OCI-LY1 (cell line): ENCODE results near the gene HDLBP.

ENCODE experiments used
- H2AFZ ChIP-seq: fragments of 200-600 bp; sonication (generic), shearing (Covaris generic); 2 replicates; pipeline ENCODE4 v1.6.0; 2014; ENCODE audit warnings: antibody characterized with exemption, mild to moderate bottlenecking, low read length
- H3F3A ChIP-seq: fragments of 200-600 bp; sonication (generic), shearing (Covaris generic); 2 replicates; pipeline ENCODE4 v1.6.0; 2014; ENCODE audit warnings: mild to moderate bottlenecking, antibody characterized with exemption, low read length, moderate library complexity; ENCODE audit not compliant: insufficient read depth
- H3K27ac ChIP-seq: fragments of 200-600 bp; sonication (generic); 2 replicates; pipeline ENCODE4 v1.5.1; 2014; ENCODE audit warnings: low read length, mixed run types, mild to moderate bottlenecking, low read depth; ENCODE audit not compliant: poor library complexity, severe bottlenecking
- H3K27me3 ChIP-seq: fragments of 200-600 bp; sonication (generic); 2 replicates; pipeline ENCODE4 v1.6.0; 2014; ENCODE audit warnings: antibody characterized with exemption, mild to moderate bottlenecking, low read length, moderate library complexity; ENCODE audit not compliant: insufficient read depth
- H3K36me3 ChIP-seq: fragments of 200-600 bp; sonication (generic); 2 replicates; pipeline ENCODE4 v1.6.1; 2014; ENCODE audit warnings: mild to moderate bottlenecking, antibody characterized with exemption, low read length, moderate library complexity, mixed read lengths; ENCODE audit not compliant: insufficient read depth
- H3K4me1 ChIP-seq: fragments of 200-600 bp; sonication (generic); 2 replicates; pipeline ENCODE4 v1.5.1; 2014; ENCODE audit warnings: mild to moderate bottlenecking, low read length, moderate library complexity; ENCODE audit not compliant: insufficient read depth, severe bottlenecking
- H3K4me2 ChIP-seq: fragments of 200-600 bp; sonication (generic), shearing (Covaris generic); 2 replicates; pipeline ENCODE4 v1.6.1; 2014; ENCODE audit warnings: low read length
- H3K4me3 ChIP-seq: fragments of 200-600 bp; sonication (generic); 2 replicates; pipeline ENCODE4 v1.5.1; 2014; ENCODE audit warnings: low read length, low read depth, mild to moderate bottlenecking, mixed read lengths; ENCODE audit not compliant: poor library complexity, severe bottlenecking
- H3K79me2 ChIP-seq: fragments of 200-600 bp; shearing (Covaris generic); 2 replicates; pipeline ENCODE4 v1.6.1; 2016; ENCODE audit warnings: mixed run types, low read length, mixed read lengths; ENCODE audit not compliant: insufficient read depth
- H3K9ac ChIP-seq: fragments of 200-600 bp; sonication (generic), shearing (Covaris generic); 2 replicates; pipeline ENCODE4 v1.6.1; 2014; ENCODE audit warnings: mild to moderate bottlenecking, low read length, mixed read lengths
- H3K9me2 ChIP-seq: fragments of 200-600 bp; sonication (generic), shearing (Covaris generic); 2 replicates; pipeline ENCODE4 v1.6.1; 2014; ENCODE audit warnings: low read depth, mild to moderate bottlenecking, low read length, mixed read lengths
- H3K9me3 ChIP-seq: fragments of 200-600 bp; shearing (Covaris generic); 2 replicates; pipeline ENCODE4 v1.6.1; 2014; ENCODE audit warnings: low read length, mixed read lengths
- H4K20me1 ChIP-seq: fragments of 200-600 bp; sonication (generic), shearing (Covaris generic); 2 replicates; pipeline ENCODE4 v1.6.0; 2016; ENCODE audit warnings: mild to moderate bottlenecking, low read length; ENCODE audit not compliant: insufficient read depth
- CTCF ChIP-seq: fragments of 200-600 bp; sonication (generic), shearing (Covaris generic); IDR thresholded peaks from 2 replicates; pipeline ENCODE4 v1.5.1; 2017; ENCODE audit warnings: mild to moderate bottlenecking, antibody characterized with exemption, low read length, moderate library complexity, mixed read lengths
- EZH2 ChIP-seq: fragments of 200-600 bp; sonication (generic), shearing (Covaris generic); IDR thresholded peaks from 2 replicates; pipeline ENCODE4 v1.8.0; 2017; ENCODE audit warnings: borderline replicate concordance, mixed run types, mild to moderate bottlenecking, antibody characterized with exemption, low read length, moderate library complexity, mixed read lengths

The HDLBP gene

GRCh38 chr2:241263061-241263460 lies 52.4 kb downstream of the HDLBP start:
- Histone ChIP-seq H3K79me2 (no peaks in the 10 kb centered on the region), H3K4me1 (no peaks in the 10 kb centered on the region), H3K9me3 (no peaks in the 10 kb centered on the region), H2AFZ (no peak overlapping the region), H3F3A (no peaks in the 10 kb centered on the region), H3K4me3 (no peak overlapping the region), H3K9ac (no peak overlapping the region), H3K27ac (no peak overlapping the region), H3K9me2 (no peaks in the 10 kb centered on the region), H3K27me3 (no peaks in the 10 kb centered on the region), H3K36me3 (peaks cover 64% of the 10 kb centered on the region), H4K20me1 (no peaks in the 10 kb centered on the region), H3K4me2 (no peak overlapping the region)
- TF ChIP-seq CTCF (no peak), EZH2 (no peak)

- Histone ChIP-seq H3K27me3 (no peaks in the 10 kb centered on the region), H3K4me1 (no peaks in the 10 kb centered on the region), H3F3A (no peaks in the 10 kb centered on the region), H4K20me1 (no peaks in the 10 kb centered on the region), H3K9me2 (no peaks in the 10 kb centered on the region), H3K9me3 (no peaks in the 10 kb centered on the region), H3K9ac (no peak overlapping the region), H3K4me2 (no peak overlapping the region), H3K36me3 (peaks cover 66% of the 10 kb centered on the region), H3K27ac (no peak overlapping the region), H2AFZ (no peak overlapping the region), H3K79me2 (no peaks in the 10 kb centered on the region), H3K4me3 (no peak overlapping the region)
- TF ChIP-seq CTCF (no peak), EZH2 (no peak)
These were observed 53.8 kb downstream of the HDLBP start for GRCh38 chr2:241261628-241262027.

- Histone ChIP-seq H3K79me2 (no peaks in the 10 kb centered on the region), H3K9ac (no peak overlapping the region), H4K20me1 (no peaks in the 10 kb centered on the region)
These were observed 54.6 kb downstream of the HDLBP start for GRCh38 chr2:241260911-241261310.

More at GRCh38 chr2:241260911-241261310, 54.6 kb downstream of the HDLBP start:
- H3K27me3 ChIP-seq, result no peaks in the 10 kb centered on the region
- no peaks in the 10 kb centered on the region for H3K4me1 ChIP-seq
- H2AFZ ChIP-seq, result no peak overlapping the region
- H3F3A ChIP-seq, result no peaks in the 10 kb centered on the region
- H3K27ac ChIP-seq, result no peak overlapping the region
- no peaks in the 10 kb centered on the region for H3K9me3 ChIP-seq
- H3K4me3 ChIP-seq, result no peak overlapping the region
- H3K4me2 ChIP-seq, result no peak overlapping the region
- H3K9me2 ChIP-seq, result no peaks in the 10 kb centered on the region
- peaks cover 66% of the 10 kb centered on the region for H3K36me3 ChIP-seq
- TF ChIP-seq EZH2 (no peak), CTCF (no peak)
